Fibroblast of mammary gland (primary cell): ENCODE data around the gene NR5A2.

Experiments used
- DNase-seq: peaks from one replicate; pipeline ENCODE4 v3.0.0-alpha.2; 2010; ENCODE audit warnings: low read depth
- H3K4me3 ChIP-seq: 2 replicates; pipeline ENCODE4 v1.5.1; 2011; ENCODE audit warnings: low read depth, mild to moderate bottlenecking, low read length, moderate library complexity; ENCODE audit not compliant: control insufficient read depth
- CTCF ChIP-seq: conservative IDR thresholded peaks from 2 replicates; pipeline ENCODE4 v1.5.1; 2011; ENCODE audit warnings: low read depth, low read length, inconsistent platforms; ENCODE audit not compliant: control insufficient read depth, insufficient read depth

The NR5A2 gene

GRCh38 chr1:200211157-200211556 is 183.6 kb downstream of the NR5A2 start:
- H3K4me3 ChIP-seq = no peak overlapping the region
- TF ChIP-seq CTCF = no peak
- DNase-seq = peak; percentile 84

GRCh38 chr1:200213392-200213791 is 185.9 kb downstream of the NR5A2 start:
- TF ChIP-seq CTCF = no peak
- DNase-seq = no peak
- no peak overlapping the region for H3K4me3 ChIP-seq

GRCh38 chr1:200213921-200214320 is 186.4 kb downstream of the NR5A2 start:
- no peak overlapping the region for H3K4me3 ChIP-seq
- DNase-seq = no peak
- TF ChIP-seq CTCF = no peak

GRCh38 chr1:200215350-200215749 is 187.8 kb downstream of the NR5A2 start:
- no peak overlapping the region for H3K4me3 ChIP-seq
- no peak for DNase-seq
- no peak for TF ChIP-seq CTCF

- no peak overlapping the region for H3K4me3 ChIP-seq
- TF ChIP-seq CTCF = no peak
- DNase-seq = no peak
Measured at GRCh38 chr1:200217703-200218102, 190.2 kb downstream of the NR5A2 start.

DNA sequence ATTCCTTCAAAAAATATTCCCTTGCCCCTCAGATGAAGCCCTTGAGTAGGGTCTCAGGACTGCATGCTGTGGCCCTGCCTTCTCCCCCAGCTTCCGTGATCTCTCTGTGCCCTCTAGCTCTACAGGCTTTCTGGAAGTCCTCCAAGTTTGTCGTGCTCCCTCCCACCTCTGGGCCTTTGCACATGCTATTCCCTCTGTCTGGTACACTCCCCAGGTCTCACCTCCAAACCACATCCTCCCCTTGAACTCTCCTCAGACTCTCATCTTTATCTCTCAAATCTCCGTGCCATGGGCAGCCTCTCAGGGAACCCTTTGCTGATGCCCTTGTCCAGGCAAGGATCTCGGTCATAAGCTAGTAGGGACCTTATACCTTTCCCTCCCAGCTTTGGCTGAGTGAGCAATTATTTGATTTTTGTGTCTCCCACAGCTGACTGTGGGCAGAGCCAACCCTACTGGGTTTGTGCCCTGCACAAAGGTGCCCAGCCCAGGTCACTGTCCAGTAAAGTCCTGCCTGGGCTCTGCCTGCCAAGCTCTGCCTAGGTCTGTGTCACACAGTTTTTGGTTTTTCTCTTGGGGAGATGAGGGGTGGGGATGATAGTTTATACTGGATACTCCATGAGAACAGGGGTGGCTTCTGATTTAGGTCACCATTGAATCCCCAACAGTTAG is 194.2 kb downstream of the NR5A2 start:
- no peak for DNase-seq
- TF ChIP-seq CTCF = no peak
- no peak overlapping the region for H3K4me3 ChIP-seq

GRCh38 chr1:200223207-200223606 is 195.7 kb downstream of the NR5A2 start:
- H3K4me3 ChIP-seq = no peak overlapping the region
- no peak for TF ChIP-seq CTCF

More at GRCh38 chr1:200223207-200223606, 195.7 kb downstream of the NR5A2 start:
- DNase-seq = no peak
